Activated CD4-positive, alpha-beta memory T cell treated with anti-CD3 and anti-CD28 coated beads for 36 hours (primary cell): ENCODE data around the gene KCNB1. TPM values are rescaled to one million over a fixed set of nuclear protein-coding genes. Genes with fewer than 3 reads are reported as not detected.
A peak's percentile ranks its signal among the peaks of the same experiment; 100 is the strongest.

Experiments
- CTCF ChIA-PET: fragments of 350-600 bp; sonication (Branson Sonifier 250); formaldehyde crosslinking; loops from one replicate; lab custom pipeline; 2021; ENCODE audit warnings: antibody characterized with exemption, inconsistent platforms; lab: Charles Lee
- POLR2A ChIA-PET: fragments of 350-600 bp; sonication (Branson Sonifier 250); formaldehyde crosslinking; loops from one replicate; lab custom pipeline; 2021; ENCODE audit warnings: antibody characterized with exemption; lab: Charles Lee
- DNase-seq: peaks from one replicate; pipeline ENCODE4 v3.0.0-alpha.2; 2020
- H3K27ac Mint-ChIP-seq: one replicate; pipeline ENCODE4 v1.8.0; 2021; ENCODE audit warnings: mixed read lengths
- H3K27me3 Mint-ChIP-seq: one replicate; pipeline ENCODE4 v1.8.0; 2021; ENCODE audit warnings: mixed read lengths
- H3K36me3 Mint-ChIP-seq: one replicate; pipeline ENCODE4 v1.8.0; 2021; ENCODE audit warnings: mixed read lengths
- H3K4me1 Mint-ChIP-seq: one replicate; pipeline ENCODE4 v1.8.0; 2021; ENCODE audit warnings: low read depth, mixed read lengths
- H3K4me3 Mint-ChIP-seq: one replicate; pipeline ENCODE4 v1.8.0; 2021; ENCODE audit warnings: mild to moderate bottlenecking, mixed read lengths
- H3K9me3 Mint-ChIP-seq: one replicate; pipeline ENCODE4 v1.8.0; 2021; ENCODE audit warnings: mixed read lengths
- intact Hi-C: fragments of 100-400 bp; cut with micrococcal nuclease; formaldehyde crosslinking; loops from one replicate; pipeline ENCODE4 v1.15.1; 2023
- total RNA-seq, 2 experiments: library from RNA; stranded (reverse); gene quantifications; one replicate each; pipeline ENCODE4 v1.2.3, GENCODE V29; 2021

Gene KCNB1
- total RNA-seq, 2 experiments from 2014 or later = not detected

GRCh38 chr20:49379338-49379737, 103.1 kb downstream of the KCNB1 start:
- no peak overlapping the region for H3K27ac Mint-ChIP-seq
- H3K4me1 Mint-ChIP-seq = no peaks in the 10 kb centered on the region
- no peaks in the 10 kb centered on the region for H3K36me3 Mint-ChIP-seq
- POLR2A ChIA-PET = no interaction called here
- peaks cover 13% of the 10 kb centered on the region for H3K27me3 Mint-ChIP-seq
- no peaks in the 10 kb centered on the region for H3K9me3 Mint-ChIP-seq
- intact Hi-C loops = no loop called here
- H3K4me3 Mint-ChIP-seq = no peak overlapping the region
- no peak for DNase-seq
- CTCF ChIA-PET = no interaction called here

- intact Hi-C loops = no loop called here
- no peaks in the 10 kb centered on the region for H3K4me1 Mint-ChIP-seq
- H3K36me3 Mint-ChIP-seq = no peaks in the 10 kb centered on the region
- POLR2A ChIA-PET = no interaction called here
- no peak overlapping the region for H3K4me3 Mint-ChIP-seq
- H3K9me3 Mint-ChIP-seq = no peaks in the 10 kb centered on the region
- no peak overlapping the region for H3K27ac Mint-ChIP-seq
- H3K27me3 Mint-ChIP-seq = peaks cover 11% of the 10 kb centered on the region
- peak; percentile 13 for DNase-seq
- CTCF ChIA-PET = interaction anchor here (3.1 kb wide), 1 partner anchor 8 kb away, joined by 13 read pairs; no protein-coding TSS in a partner anchor
Measured at GRCh38 chr20:49377326-49377725, 105.1 kb downstream of the KCNB1 start.

- ChIA-PET CTCF (interaction anchor here (0.9 to 3.1 kb wide), 4 partner anchors 10 to 110 kb away, joined by 3 to 13 read pairs (median 4); no protein-coding TSS in a partner anchor), POLR2A (no interaction called here)
- H3K27ac Mint-ChIP-seq = no peak overlapping the region
- no peak for DNase-seq
- intact Hi-C loops = no loop called here
- H3K9me3 Mint-ChIP-seq = no peaks in the 10 kb centered on the region
- H3K4me1 Mint-ChIP-seq = no peaks in the 10 kb centered on the region
- no peaks in the 10 kb centered on the region for H3K36me3 Mint-ChIP-seq
- peaks cover 14% of the 10 kb centered on the region for H3K27me3 Mint-ChIP-seq
- H3K4me3 Mint-ChIP-seq = no peak overlapping the region
Measured at GRCh38 chr20:49375170-49375569, 107.3 kb downstream of the KCNB1 start.

GRCh38 chr20:49372095-49372734, 110.3 kb downstream of the KCNB1 start:
- ChIA-PET POLR2A (no interaction called here), CTCF (no interaction called here)
- DNase-seq = no peak
- no peak overlapping the region for H3K27ac Mint-ChIP-seq
- intact Hi-C loops = no loop called here
- no peak overlapping the region for H3K4me3 Mint-ChIP-seq
- no peaks in the 10 kb centered on the region for H3K36me3 Mint-ChIP-seq
- no peaks in the 10 kb centered on the region for H3K4me1 Mint-ChIP-seq
- no peaks in the 10 kb centered on the region for H3K9me3 Mint-ChIP-seq
- H3K27me3 Mint-ChIP-seq = peaks cover 28% of the 10 kb centered on the region

- no peaks in the 10 kb centered on the region for H3K36me3 Mint-ChIP-seq
- no peak overlapping the region for H3K4me3 Mint-ChIP-seq
- DNase-seq = no peak
- ChIA-PET POLR2A (no interaction called here), CTCF (interaction anchor here (1.9 kb wide), 1 partner anchor 17 kb away, joined by 8 read pairs; no protein-coding TSS in a partner anchor)
- H3K4me1 Mint-ChIP-seq = no peaks in the 10 kb centered on the region
- H3K27ac Mint-ChIP-seq = no peak overlapping the region
- intact Hi-C loops = no loop called here
- H3K9me3 Mint-ChIP-seq = no peaks in the 10 kb centered on the region
- peaks cover 26% of the 10 kb centered on the region for H3K27me3 Mint-ChIP-seq
Measured at GRCh38 chr20:49368596-49368995, 113.9 kb downstream of the KCNB1 start.

GRCh38 chr20:49367113-49367512, 115.4 kb downstream of the KCNB1 start:
- CTCF ChIA-PET = no interaction called here
- no peak for DNase-seq
- Mint-ChIP-seq H3K27ac (no peak overlapping the region), H3K36me3 (no peaks in the 10 kb centered on the region), H3K9me3 (no peaks in the 10 kb centered on the region), H3K27me3 (peaks cover 26% of the 10 kb centered on the region), H3K4me1 (no peaks in the 10 kb centered on the region), H3K4me3 (no peak overlapping the region)
- intact Hi-C loops = no loop called here
- POLR2A ChIA-PET = no interaction called here

GRCh38 chr20:49366687-49367086, 115.8 kb downstream of the KCNB1 start:
- ChIA-PET POLR2A (no interaction called here), CTCF (no interaction called here)
- no peaks in the 10 kb centered on the region for H3K4me1 Mint-ChIP-seq
- H3K27ac Mint-ChIP-seq = no peak overlapping the region
- H3K9me3 Mint-ChIP-seq = no peaks in the 10 kb centered on the region
- peaks cover 26% of the 10 kb centered on the region for H3K27me3 Mint-ChIP-seq
- no peaks in the 10 kb centered on the region for H3K36me3 Mint-ChIP-seq
- no peak overlapping the region for H3K4me3 Mint-ChIP-seq
- DNase-seq = no peak
- intact Hi-C loops = no loop called here

- no peak overlapping the region for H3K4me3 Mint-ChIP-seq
- DNase-seq = no peak
- H3K27me3 Mint-ChIP-seq = peaks cover 9% of the 10 kb centered on the region
- intact Hi-C loops = no loop called here
- H3K9me3 Mint-ChIP-seq = no peaks in the 10 kb centered on the region
- no peaks in the 10 kb centered on the region for H3K4me1 Mint-ChIP-seq
- H3K27ac Mint-ChIP-seq = no peak overlapping the region
- ChIA-PET POLR2A (no interaction called here), CTCF (interaction anchor here (0.6 kb wide), 1 partner anchor 288 kb away, joined by 3 read pairs; no protein-coding TSS in a partner anchor)
- H3K36me3 Mint-ChIP-seq = no peaks in the 10 kb centered on the region
Measured at GRCh38 chr20:49361862-49362660, 120.4 kb downstream of the KCNB1 start.

GRCh38 chr20:49360242-49360968, 122.1 kb downstream of the KCNB1 start:
- CTCF ChIA-PET = interaction anchor here (0.5 kb wide), 1 partner anchor 15 kb away, joined by 4 read pairs; no protein-coding TSS in a partner anchor
- no peak overlapping the region for H3K4me3 Mint-ChIP-seq
- H3K9me3 Mint-ChIP-seq = no peaks in the 10 kb centered on the region
- intact Hi-C loops = no loop called here
- H3K27ac Mint-ChIP-seq = no peak overlapping the region
- POLR2A ChIA-PET = no interaction called here
- H3K4me1 Mint-ChIP-seq = no peaks in the 10 kb centered on the region
- H3K27me3 Mint-ChIP-seq = peaks cover 2% of the 10 kb centered on the region
- no peaks in the 10 kb centered on the region for H3K36me3 Mint-ChIP-seq
- DNase-seq = no peak

GRCh38 chr20:49356676-49357075, 125.8 kb downstream of the KCNB1 start:
- ChIA-PET CTCF (interaction anchor here (2.4 kb wide), 1 partner anchor 128 kb away, joined by 5 read pairs; no protein-coding TSS in a partner anchor), POLR2A (interaction anchor here (0.6 kb wide), 1 partner anchor 69 kb away, joined by 3 read pairs; no protein-coding TSS in a partner anchor)
- Mint-ChIP-seq H3K36me3 (no peaks in the 10 kb centered on the region), H3K27ac (no peak overlapping the region), H3K4me3 (no peak overlapping the region), H3K9me3 (no peaks in the 10 kb centered on the region), H3K27me3 (peaks cover 5% of the 10 kb centered on the region), H3K4me1 (no peaks in the 10 kb centered on the region)
- intact Hi-C loops = no loop called here
- no peak for DNase-seq

GRCh38 chr20:49354673-49355072, 127.8 kb downstream of the KCNB1 start:
- Mint-ChIP-seq H3K27ac (no peak overlapping the region), H3K4me3 (no peak overlapping the region), H3K4me1 (no peaks in the 10 kb centered on the region), H3K9me3 (no peaks in the 10 kb centered on the region), H3K36me3 (no peaks in the 10 kb centered on the region), H3K27me3 (peaks cover 3% of the 10 kb centered on the region)
- POLR2A ChIA-PET = interaction anchor here (0.6 kb wide), 1 partner anchor 369 kb away, joined by 4 read pairs; no protein-coding TSS in a partner anchor
- no peak for DNase-seq
- intact Hi-C loops = no loop called here
- CTCF ChIA-PET = interaction anchor here (1.5 to 2.4 kb wide), 2 partner anchors 29 to 130 kb away, joined by 4 to 5 read pairs; no protein-coding TSS in a partner anchor

GRCh38 chr20:49353348-49353747, 129.1 kb downstream of the KCNB1 start:
- intact Hi-C loops = no loop called here
- H3K4me1 Mint-ChIP-seq = no peaks in the 10 kb centered on the region
- DNase-seq = no peak
- H3K27me3 Mint-ChIP-seq = peaks cover 10% of the 10 kb centered on the region
- no peaks in the 10 kb centered on the region for H3K36me3 Mint-ChIP-seq
- POLR2A ChIA-PET = no interaction called here
- H3K9me3 Mint-ChIP-seq = no peaks in the 10 kb centered on the region
- CTCF ChIA-PET = no interaction called here
- no peak overlapping the region for H3K4me3 Mint-ChIP-seq
- H3K27ac Mint-ChIP-seq = no peak overlapping the region
